Transverse colon (tissue), 4 donors: ENCODE results near the gene SLC39A3. TPM values are rescaled to one million over a fixed set of nuclear protein-coding genes. Genes with fewer than 3 reads are reported as not detected.

Experiments
- DNase-seq: peaks from one replicate; pipeline ENCODE4 v3.0.0-alpha.2; 2019
- H3K27ac ChIP-seq, 4 donors: fragments of 200-600 bp; sonication (generic); 2 replicates each; pipeline ENCODE4 v1.5.1; 2016 to 2018; ENCODE audit warnings: inconsistent platforms in 4 of 4
- H3K27me3 ChIP-seq: fragments of 200-600 bp; sonication (generic); 2 replicates; pipeline ENCODE4 v1.5.1; 2017; ENCODE audit warnings: inconsistent platforms
- H3K36me3 ChIP-seq, 4 donors: fragments of 200-600 bp; sonication (generic); 2 replicates each; pipeline ENCODE4 v1.5.1; 2017 to 2019; ENCODE audit warnings: inconsistent platforms in 4 of 4
- H3K4me1 ChIP-seq, 4 donors: fragments of 200-600 bp; sonication (generic); 2 replicates each; pipeline ENCODE4 v1.5.1; 2017 to 2020; ENCODE audit warnings: inconsistent platforms in 4 of 4
- H3K4me3 ChIP-seq, 4 donors: fragments of 200-600 bp; sonication (generic); 1 replicate in 1 of 4; 2 replicates in 3 of 4; pipeline versions ENCODE4 v1.5.1 to v1.6.1; 2017 to 2019; ENCODE audit warnings: inconsistent platforms in 4 of 4
- H3K9me3 ChIP-seq, 2 donors: fragments of 200-600 bp; sonication (generic); 2 replicates each; pipeline ENCODE4 v1.5.1; 2017 to 2019; ENCODE audit warnings: inconsistent platforms in 2 of 2
- CTCF ChIP-seq, 5 experiments: fragments of 200-600 bp in 3 of 5; fragments of 450-650 bp in 2 of 5; sonication (generic) in 3 of 5; IDR thresholded peaks; 1 replicate in 2 of 5; 2 replicates in 3 of 5; pipeline ENCODE4 v1.5.1; 2016 to 2017; ENCODE audit warnings: antibody characterized with exemption in 5 of 5, inconsistent platforms in 3 of 5, mild to moderate bottlenecking in 2 of 5, moderate library complexity in 1 of 5
- EP300 ChIP-seq: sonication (generic); formaldehyde crosslinking; IDR thresholded peaks from one replicate; pipeline ENCODE4 v1.6.1; 2017; ENCODE audit warnings: antibody characterized with exemption, low read depth
- POLR2A ChIP-seq: fragments of 450-650 bp; IDR thresholded peaks from one replicate; pipeline ENCODE4 v1.6.1; 2016; ENCODE audit warnings: antibody characterized with exemption, mild to moderate bottlenecking, moderate library complexity
- POLR2AphosphoS5 ChIP-seq, 3 donors: sonication (generic); formaldehyde crosslinking; IDR thresholded peaks; one replicate each; pipeline ENCODE4 v1.6.1; 2016; ENCODE audit warnings: antibody characterized with exemption in 3 of 3
- WGBS, 2 donors: methylation state at CpG; one replicate each; pipeline ENCODE4 v1.1.5; 2018; ENCODE audit warnings: low coverage in 1 of 2; 5-methylcytosine and 5-hydroxymethylcytosine counted together
- in situ Hi-C, 4 donors: fragments of 200-750 bp; cut with MboI; loops; one replicate each; pipeline versions ENCODE4 v1.15.0 to v1.15.1; 2017; ENCODE audit warnings: low sequenced_read_pairs in 3 of 4, low pct_ligation_motif_present in 1 of 4, low pct_unique_long_range_greater_than_20kb in 1 of 4
- intact Hi-C: fragments of 100-400 bp; cut with DNase I; formaldehyde crosslinking; loops from one replicate; pipeline ENCODE4 v1.15.1; 2023; ENCODE audit warnings: low total_unique reads
- total RNA-seq, 4 donors: library from RNA; depleted of rRNA; stranded (reverse); fragments of >200 nt; gene quantifications; one replicate each; pipeline ENCODE4 v1.1.0, GENCODE V29; 2016

Gene SLC39A3, protein sequence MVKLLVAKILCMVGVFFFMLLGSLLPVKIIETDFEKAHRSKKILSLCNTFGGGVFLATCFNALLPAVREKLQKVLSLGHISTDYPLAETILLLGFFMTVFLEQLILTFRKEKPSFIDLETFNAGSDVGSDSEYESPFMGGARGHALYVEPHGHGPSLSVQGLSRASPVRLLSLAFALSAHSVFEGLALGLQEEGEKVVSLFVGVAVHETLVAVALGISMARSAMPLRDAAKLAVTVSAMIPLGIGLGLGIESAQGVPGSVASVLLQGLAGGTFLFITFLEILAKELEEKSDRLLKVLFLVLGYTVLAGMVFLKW
- 10 to 100 TPM; 10.1 to 40.4 (median 24.7) TPM for total RNA-seq

DNA sequence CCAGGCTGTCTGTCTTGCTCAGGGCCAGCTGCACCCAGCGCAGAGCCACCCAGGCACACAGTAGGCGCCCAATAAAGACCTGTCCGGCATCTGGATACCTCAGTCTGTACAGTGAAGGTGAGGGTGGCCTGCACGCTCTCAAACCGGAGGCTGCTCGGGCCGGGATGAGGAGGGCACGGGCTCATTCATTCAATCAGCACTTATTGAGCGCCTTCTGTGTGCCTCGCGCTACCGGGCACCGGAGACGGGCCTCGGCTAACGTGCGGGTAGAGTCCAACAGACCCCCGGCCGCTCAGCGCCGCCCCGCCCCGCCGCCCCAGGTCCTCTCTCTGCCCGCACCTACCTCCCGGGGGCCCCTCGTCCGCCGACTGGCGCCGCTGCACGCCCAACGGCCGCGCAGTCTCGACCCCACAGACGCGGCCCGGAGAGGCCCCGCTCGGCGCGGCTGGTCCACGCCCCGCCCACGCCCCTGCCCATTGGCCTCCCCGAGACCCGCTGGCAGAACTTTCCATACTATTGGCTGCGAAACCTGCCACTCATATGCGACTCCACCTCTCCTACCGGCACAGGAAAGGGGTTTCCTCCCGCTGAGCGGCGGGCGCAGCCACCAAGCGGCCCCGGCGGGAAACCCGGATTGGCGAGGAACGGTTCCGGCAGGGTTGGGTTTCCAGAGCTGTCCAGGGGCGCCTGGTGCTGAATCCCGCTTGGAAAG, at the start of gene SLC39A3:
SLC39A3 (minus strand) TSS at position 416 of the 712 bp plus-strand sequence. CDS start 2,760 bp downstream, outside the sequence.
- Histone ChIP-seq H3K9me3 (no peaks in the 10 kb centered on the region), H3K36me3 (no peaks in the 10 kb centered on the region), H3K27me3 (peaks cover 12% of the 10 kb centered on the region), H3K27ac (peak within 1 kb of the TSS; percentile 72 to 79 (median 75)), H3K4me1 (peaks cover 5 to 14% (median 7%) of the 10 kb centered on the region in 4 donors), H3K4me3 (peak within 1 kb of the TSS; percentile 80 to 94 (median 85))
- peak; percentile 6 to 39 (median 25) for TF ChIP-seq POLR2AphosphoS5 (IDR thresholded peaks at IDR 0.05)
- peak in 4 of 5 experiments; percentile 21 to 52 (median 36) for TF ChIP-seq CTCF (IDR thresholded peaks at IDR 0.05)
- no peak for TF ChIP-seq EP300
- TF ChIP-seq POLR2A, result no peak
- 1% methylated on average over 41 of the region's 64 CpGs; no CpG with 5 or more reads in 1 of the 2 donors for WGBS, 2 donors
- intact Hi-C loops, result no loop called here
- in situ Hi-C loops, result loop anchor here in 2 of 4 donors (10.0 kb wide), 1 partner anchor 95 kb away; no protein-coding TSS in a partner anchor
- DNase-seq, result peak; percentile 99

- Histone ChIP-seq H3K27me3 (no peaks in the 10 kb centered on the region), H3K4me1 (peaks cover 0 to 25% (median 15%) of the 10 kb centered on the region in 4 donors), H3K36me3 (no peaks in the 10 kb centered on the region), H3K9me3 (no peaks in the 10 kb centered on the region), H3K27ac (no peak overlapping the region), H3K4me3 (no peak overlapping the region)
- 95 to 100% methylated on average over 3 to 5 of the region's 5 CpGs for WGBS, 2 donors
- TF ChIP-seq CTCF (IDR thresholded peaks at IDR 0.05) (no peak), EP300 (no peak), POLR2A (no peak)
- in situ Hi-C loops (no loop called here), intact Hi-C loops (loop anchor here (10.0 kb wide), 1 partner anchor 763 kb away; no protein-coding TSS in a partner anchor)
- DNase-seq, result no peak
These were observed 48.4 kb upstream of the SLC39A3 start for GRCh38 chr19:2788237-2788636.

DNA sequence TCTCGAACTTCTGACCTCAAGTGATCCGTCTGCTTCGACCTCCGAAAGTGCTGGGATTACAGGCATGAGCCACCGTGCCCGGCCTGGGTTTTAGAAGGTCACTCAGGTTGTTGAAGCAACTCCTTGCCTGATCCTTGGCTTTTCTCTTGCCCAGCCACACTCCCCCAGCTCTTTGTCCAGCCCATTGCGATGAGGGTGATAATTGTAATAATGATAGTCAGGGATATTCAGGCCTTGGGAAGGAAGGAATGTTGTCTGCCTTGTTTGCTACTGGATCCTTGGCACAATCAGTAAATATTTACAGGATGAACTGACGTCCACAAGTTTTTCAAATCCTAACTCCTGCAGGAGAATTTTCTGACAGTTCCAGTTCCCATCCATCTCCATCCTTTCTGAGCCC, 47.3 kb upstream of the SLC39A3 start:
- DNase-seq, result no peak
- Histone ChIP-seq H3K4me3 (no peak overlapping the region), H3K27me3 (no peaks in the 10 kb centered on the region), H3K36me3 (no peaks in the 10 kb centered on the region), H3K27ac (no peak overlapping the region), H3K4me1 (peaks cover 3 to 30% (median 19%) of the 10 kb centered on the region in 4 donors), H3K9me3 (no peaks in the 10 kb centered on the region)
- WGBS, 2 donors, result 80 to 81% methylated on average over 1 to 8 of the region's 8 CpGs
- intact Hi-C loops, result loop anchor here (10.0 kb wide), 1 partner anchor 762 kb away; no protein-coding TSS in a partner anchor
- in situ Hi-C loops, result no loop called here
- no peak for TF ChIP-seq CTCF (IDR thresholded peaks at IDR 0.05)
- TF ChIP-seq EP300, result no peak
- TF ChIP-seq POLR2A, result no peak
- TF ChIP-seq POLR2AphosphoS5 (IDR thresholded peaks at IDR 0.05), result no peak
